HG03520 (cell line): ENCODE results near the gene COPE.

Experiments used
- ATAC-seq: cut with Tn5 transposase; IDR thresholded peaks from one replicate; pipeline ENCODE4 v1.9.1; 2021; ENCODE audit warnings: mild to moderate bottlenecking, moderate library complexity; ENCODE audit not compliant: unreplicated experiment

COPE gene

GRCh38 chr19:18853755-18854427, 65.3 kb downstream of the COPE start:
- no peak for ATAC-seq

- ATAC-seq, result no peak
Observed at GRCh38 chr19:18852648-18853047, 66.5 kb downstream of the COPE start.

- ATAC-seq, result no peak
Observed at GRCh38 chr19:18851673-18852325, 67.4 kb downstream of the COPE start.

DNA sequence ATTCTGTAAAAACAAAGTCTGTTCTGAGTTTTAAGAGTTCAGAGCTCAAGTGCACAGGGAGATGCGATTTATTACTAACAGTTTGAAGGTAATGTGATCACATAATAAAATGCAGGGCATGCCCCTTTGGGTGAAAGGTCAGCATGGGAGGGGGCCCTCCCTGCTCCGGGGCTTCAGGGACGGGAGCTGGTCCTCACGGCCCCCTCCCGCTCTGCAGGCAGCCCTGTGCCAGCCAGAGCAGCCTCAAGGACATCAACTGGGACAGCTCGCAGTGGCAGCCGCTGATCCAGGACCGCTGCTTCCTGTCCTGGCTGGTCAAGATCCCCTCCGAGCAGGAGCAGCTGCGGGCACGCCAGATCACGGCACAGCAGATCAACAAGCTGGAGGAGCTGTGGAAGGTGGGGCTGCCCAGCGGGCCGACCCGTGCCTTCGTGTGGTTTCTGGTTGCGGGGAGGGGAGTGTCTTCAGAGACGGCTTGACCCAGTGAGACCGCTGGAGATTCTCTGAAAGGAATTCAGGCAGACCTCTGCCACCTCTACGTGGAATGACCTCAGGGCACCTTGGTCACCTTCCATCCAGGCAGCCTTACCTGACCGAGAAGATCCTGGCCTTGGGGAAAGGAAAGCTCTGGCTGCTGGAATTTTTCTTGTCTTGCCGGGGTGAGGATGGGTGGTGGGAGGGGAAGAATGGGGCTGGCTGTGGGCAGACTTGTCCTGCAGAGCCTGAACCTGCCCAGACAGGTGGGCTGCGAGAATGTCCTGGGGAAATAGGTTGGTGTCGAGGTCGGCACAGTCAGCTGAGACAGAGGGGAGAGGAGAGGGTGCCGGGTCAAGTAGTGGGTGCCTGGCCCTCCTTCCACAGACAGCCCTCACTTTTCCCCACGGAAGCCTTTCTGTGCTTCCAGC, 68.5 kb downstream of the COPE start:
- no peak for ATAC-seq

DNA sequence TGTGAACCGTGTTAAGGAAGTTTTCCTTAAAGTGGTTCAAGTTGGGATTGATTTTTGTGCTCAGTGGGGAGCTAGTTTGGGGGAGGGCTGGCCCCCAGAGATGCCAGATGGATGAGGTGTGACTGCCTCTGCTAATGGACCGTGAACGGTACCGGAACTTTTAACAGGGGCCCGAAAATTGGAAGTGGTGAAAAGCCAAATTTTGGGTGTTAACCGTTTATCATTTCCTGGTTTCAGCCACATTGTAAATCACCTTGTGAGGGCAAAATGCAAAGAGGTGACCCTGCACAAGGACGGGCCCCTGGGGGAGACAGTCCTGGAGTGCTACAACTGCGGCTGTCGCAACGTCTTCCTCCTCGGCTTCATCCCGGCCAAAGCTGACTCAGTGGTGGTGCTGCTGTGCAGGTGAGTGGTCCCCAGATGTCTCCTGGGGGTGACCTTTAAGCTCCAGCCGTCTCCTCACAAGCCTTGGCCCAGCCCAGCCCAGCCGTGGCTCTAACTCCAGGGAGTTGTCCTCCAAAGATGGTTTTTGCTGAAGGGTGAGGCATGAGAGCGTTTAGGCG, 69.3 kb downstream of the COPE start:
- ATAC-seq, result no peak
